Lung (tissue), 12 donors: ENCODE data around the gene ARHGAP15. TPM values are rescaled to one million over a fixed set of nuclear protein-coding genes. Genes with fewer than 3 reads are reported as not detected.

ENCODE experiments used
- ATAC-seq: fragments of 200-7000 bp; cut with Tn5 transposase; one replicate; pipeline ENCODE4 v1.9.1; 2020; ENCODE audit warnings: moderate number of reproducible peaks; ENCODE audit not compliant: insufficient read depth, low FRiP score
- DNase-seq, 3 donors: peaks; one replicate each; pipeline ENCODE4 v3.0.0-alpha.2; 2013 to 2017
- H3K27ac ChIP-seq, 2 donors: one replicate each; pipeline ENCODE4 v1.5.1; 2013; ENCODE audit warnings: mild to moderate bottlenecking in 2 of 2, moderate library complexity in 2 of 2, control low read depth in 1 of 2, inconsistent platforms in 1 of 2, low read depth in 1 of 2, low read length in 1 of 2
- H3K27me3 ChIP-seq, 3 donors: one replicate each; pipeline ENCODE4 v1.5.1; 2013; ENCODE audit warnings: low read length in 2 of 3; ENCODE audit not compliant: control insufficient read depth in 3 of 3, insufficient read depth in 3 of 3
- H3K36me3 ChIP-seq, 4 donors: one replicate each; pipeline ENCODE4 v1.5.1; 2013; ENCODE audit warnings: low read length in 4 of 4, mild to moderate bottlenecking in 1 of 4, moderate library complexity in 1 of 4; ENCODE audit not compliant: control insufficient read depth in 4 of 4, insufficient read depth in 4 of 4
- H3K4me1 ChIP-seq, 5 donors: one replicate each; pipeline ENCODE4 v1.5.1; 2013; ENCODE audit warnings: low read length in 5 of 5, mild to moderate bottlenecking in 2 of 5, moderate library complexity in 1 of 5; ENCODE audit not compliant: control insufficient read depth in 5 of 5, insufficient read depth in 5 of 5
- H3K4me3 ChIP-seq: one replicate; pipeline ENCODE4 v1.5.1; 2013; ENCODE audit warnings: mild to moderate bottlenecking, control low read depth, moderate library complexity
- H3K9ac ChIP-seq, 2 donors: one replicate each; pipeline ENCODE4 v1.5.1; 2013; ENCODE audit warnings: low read length in 2 of 2, control low read depth in 1 of 2; ENCODE audit not compliant: insufficient read depth in 1 of 2
- H3K9me3 ChIP-seq, 4 donors: one replicate each; pipeline ENCODE4 v1.5.1; 2013; ENCODE audit warnings: low read length in 3 of 4, mild to moderate bottlenecking in 1 of 4, moderate library complexity in 1 of 4; ENCODE audit not compliant: control insufficient read depth in 4 of 4, insufficient read depth in 3 of 4
- CTCF ChIP-seq: IDR thresholded peaks from 2 replicates; pipeline ENCODE4 v1.5.1; 2012; ENCODE audit warnings: mild to moderate bottlenecking; ENCODE audit errors: control extremely low read depth, extremely low read depth
- WGBS, 2 donors: extraction: QIAGEN DNeasy Blood & Tissue Kit; methylation state at CpG; one replicate each; pipeline ENCODE4 v1.1.7; 2013; 5-methylcytosine and 5-hydroxymethylcytosine counted together
- polyA plus RNA-seq, 2 donors: library from polyadenylated mRNA; stranded (reverse); fragments of 200-250 nt; gene quantifications; one replicate each; pipeline ENCODE4 v1.2.1, GENCODE V29; 2013
- total RNA-seq, 2 donors: library from RNA; depleted of rRNA in 1 of 2; stranded (reverse); fragments of >200 nt in 1 of 2; gene quantifications; one replicate each; pipeline ENCODE4 v1.2.1, GENCODE V29; 2014 to 2021
- donor health status: control.
- donor health status: control.
- donor health status: Bipolar disorder and iron deficiency.
- donor health status: healthy.
- donor health status: DM: yes; HTN: yes; CAD: no.

Gene ARHGAP15
- total and polyA plus RNA-seq, 4 donors: 5.9 to 74.3 (median 13.2) TPM

- Histone ChIP-seq H3K36me3 (no peaks in the 10 kb centered on the region), H3K27me3 (no peaks in the 10 kb centered on the region), H3K9me3 (no peaks in the 10 kb centered on the region), H3K27ac (no peak overlapping the region), H3K9ac (peak overlapping the region in 1 of 2 donors; percentile 15), H3K4me3 (no peak overlapping the region), H3K4me1 (peaks cover 0 to 61% (median 27%) of the 10 kb centered on the region in 5 donors)
- TF ChIP-seq CTCF: no peak
- DNase-seq (peak in 2 of 3 donors; percentile 65 to 75), ATAC-seq (no peak)
Measured at GRCh38 chr2:143526498-143526897, 397.3 kb downstream of the ARHGAP15 start.

- Histone ChIP-seq H3K36me3 (no peaks in the 10 kb centered on the region), H3K9ac (no peak overlapping the region), H3K9me3 (no peaks in the 10 kb centered on the region), H3K4me1 (peaks cover 0 to 46% (median 13%) of the 10 kb centered on the region in 5 donors), H3K27ac (no peak overlapping the region), H3K27me3 (no peaks in the 10 kb centered on the region), H3K4me3 (no peak overlapping the region)
- no peak for ATAC-seq
- no peak for DNase-seq
- no peak for TF ChIP-seq CTCF
- WGBS, 2 donors: 97 to 100% methylated on average over 1 of the region's 1 CpG
Measured at GRCh38 chr2:143528021-143528420, 398.8 kb downstream of the ARHGAP15 start.

GRCh38 chr2:143529118-143529720 lies 400.0 kb downstream of the ARHGAP15 start:
- ATAC-seq: no peak
- TF ChIP-seq CTCF: no peak
- no peaks in the 10 kb centered on the region for H3K9me3 ChIP-seq

GRCh38 chr2:143530758-143531157 lies 401.5 kb downstream of the ARHGAP15 start:
- WGBS, 2 donors: 65 to 75% methylated on average over 2 of the region's 2 CpGs
- H3K27me3 ChIP-seq: no peaks in the 10 kb centered on the region
- no peak overlapping the region for H3K4me3 ChIP-seq
- DNase-seq (no peak), ATAC-seq (no peak)
- TF ChIP-seq CTCF: no peak
- H3K27ac ChIP-seq: no peak overlapping the region
- no peaks in the 10 kb centered on the region for H3K36me3 ChIP-seq
- peaks cover 0 to 20% (median under 1%) of the 10 kb centered on the region in 5 donors for H3K4me1 ChIP-seq
- no peak overlapping the region for H3K9ac ChIP-seq
- H3K9me3 ChIP-seq: no peaks in the 10 kb centered on the region

More at GRCh38 chr2:143529118-143529720, 400.0 kb downstream of the ARHGAP15 start:
- H3K27me3 ChIP-seq: no peaks in the 10 kb centered on the region
- peaks cover 0 to 35% (median 12%) of the 10 kb centered on the region in 5 donors for H3K4me1 ChIP-seq
- no peak overlapping the region for H3K27ac ChIP-seq
- no peak overlapping the region for H3K4me3 ChIP-seq
- no peak for DNase-seq
- no peaks in the 10 kb centered on the region for H3K36me3 ChIP-seq
- no peak overlapping the region for H3K9ac ChIP-seq
- 98 to 100% methylated on average over 1 of the region's 1 CpG for WGBS, 2 donors
